A673 (cell line): ENCODE results near the gene HPS1. TPM values are rescaled to one million over a fixed set of nuclear protein-coding genes. Genes with fewer than 3 reads are reported as not detected.

Experiments
- BruUV-seq: library from RNA; stranded (reverse); fragments of 400-500 nt; replicated peaks from 2 replicates; lab custom pipeline; 2021; lab: Mats Ljungman, UMichigan
- CTCF ChIA-PET: fragments of 300-600 bp; sonication (Branson Sonifier 250); formaldehyde crosslinking; loops from one replicate; lab custom pipeline; 2022; ENCODE audit warnings: antibody characterized with exemption; lab: Charles Lee
- POLR2A ChIA-PET: fragments of 300-600 bp; sonication (Branson Sonifier 250); formaldehyde crosslinking; loops from one replicate; lab custom pipeline; 2022; ENCODE audit warnings: antibody characterized with exemption; ENCODE audit not compliant: low non-redundant PET; lab: Charles Lee
- DNase-seq: peaks from one replicate; pipeline ENCODE4 v3.0.0-alpha.2; 2015; ENCODE audit warnings: low spot score
- H3K27ac ChIP-seq: fragments of 200-600 bp; sonication (generic); 2 replicates; pipeline ENCODE4 v1.5.1; 2016; ENCODE audit warnings: mixed run types, low read depth, mild to moderate bottlenecking, mixed read lengths, antibody characterized with exemption, low read length; ENCODE audit not compliant: poor library complexity, severe bottlenecking
- H3K27me3 ChIP-seq: fragments of 200-600 bp; sonication (generic); replicated peaks from 2 replicates; pipeline ENCODE4 v1.6.1; 2017; ENCODE audit warnings: mixed run types, low read depth, mild to moderate bottlenecking, mixed read lengths, antibody characterized with exemption, low read length; ENCODE audit not compliant: insufficient read depth, poor library complexity
- H3K36me3 ChIP-seq: fragments of 200-600 bp; sonication (generic); 2 replicates; pipeline ENCODE4 v1.6.1; 2016; ENCODE audit warnings: mixed run types, mild to moderate bottlenecking, mixed read lengths, antibody characterized with exemption, low read length; ENCODE audit not compliant: insufficient read depth, poor library complexity, severe bottlenecking
- H3K4me1 ChIP-seq: fragments of 200-600 bp; sonication (generic); 2 replicates; pipeline ENCODE4 v1.6.1; 2017; ENCODE audit warnings: mixed run types, mild to moderate bottlenecking, mixed read lengths, antibody characterized with exemption, low read length; ENCODE audit not compliant: insufficient read depth, poor library complexity, severe bottlenecking
- H3K4me3 ChIP-seq: fragments of 200-600 bp; sonication (generic); 2 replicates; pipeline ENCODE4 v1.5.1; 2016; ENCODE audit warnings: low read depth, mixed run types, mild to moderate bottlenecking, mixed read lengths, low read length; ENCODE audit not compliant: poor library complexity, severe bottlenecking
- H3K9me3 ChIP-seq: fragments of 200-600 bp; sonication (generic); 2 replicates; pipeline ENCODE4 v1.6.1; 2016; ENCODE audit warnings: mixed run types, low read depth, mild to moderate bottlenecking, mixed read lengths, antibody characterized with exemption, low read length; ENCODE audit not compliant: poor library complexity, severe bottlenecking
- CTCF ChIP-seq: fragments of 300-800, 200-600 bp; sonication (generic); conservative IDR thresholded peaks from 2 replicates; pipeline ENCODE4 v1.5.1; 2017; ENCODE audit warnings: low read depth, mild to moderate bottlenecking, antibody characterized with exemption, low read length, moderate library complexity, mixed read lengths
- EZH2 ChIP-seq: fragments of 200-600 bp; sonication (generic); IDR thresholded peaks from 2 replicates; pipeline ENCODE4 v1.6.1; 2017; ENCODE audit warnings: borderline replicate concordance, low read depth, mild to moderate bottlenecking, mixed read lengths, antibody characterized with exemption, low read length; ENCODE audit not compliant: poor library complexity, severe bottlenecking
- intact Hi-C: fragments of 100-400 bp; cut with micrococcal nuclease; formaldehyde crosslinking; loops from one replicate; pipeline ENCODE4 v1.10.0; 2022; ENCODE audit not compliant: unreplicated experiment
- total RNA-seq: library from RNA; stranded (reverse); gene quantifications from 2 replicates; pipeline ENCODE4 v1.2.3, GENCODE V29; 2021

HPS1 gene
- total RNA-seq, 1 experiment from 2014 or later, result 40.6 TPM

- TF ChIP-seq CTCF, result no peak
- TF ChIP-seq EZH2, result no peak
- Histone ChIP-seq H3K4me1 (peaks cover 1% of the 10 kb centered on the region), H3K4me3 (no peak overlapping the region), H3K36me3 (no peaks in the 10 kb centered on the region), H3K9me3 (no peaks in the 10 kb centered on the region), H3K27ac (no peak overlapping the region), H3K27me3 (no peaks in the 10 kb centered on the region)
- BruUV-seq, result no TSS peak
- ChIA-PET CTCF (no interaction called here), POLR2A (no interaction called here)
- no peak for DNase-seq
- intact Hi-C loops, result no loop called here
These were observed 36.5 kb downstream of the HPS1 start for GRCh38 chr10:98410135-98410743.

GRCh38 chr10:98408799-98409198 is 37.9 kb downstream of the HPS1 start:
- Histone ChIP-seq H3K4me3 (no peak overlapping the region), H3K36me3 (no peaks in the 10 kb centered on the region), H3K27ac (no peak overlapping the region), H3K27me3 (no peaks in the 10 kb centered on the region), H3K9me3 (no peaks in the 10 kb centered on the region), H3K4me1 (peaks cover 7% of the 10 kb centered on the region)
- TF ChIP-seq CTCF, result no peak
- TF ChIP-seq EZH2, result no peak
- intact Hi-C loops, result loop anchor here (10.0 kb wide), 1 partner anchor 64 kb away; no protein-coding TSS in a partner anchor
- no peak for DNase-seq
- POLR2A ChIA-PET, result interaction anchor here (0.6 kb wide), 1 partner anchor 33 kb away, joined by 4 read pairs; no protein-coding TSS in a partner anchor
- CTCF ChIA-PET, result no interaction called here
- no TSS peak for BruUV-seq

- Histone ChIP-seq H3K27ac (no peak overlapping the region), H3K9me3 (no peaks in the 10 kb centered on the region), H3K36me3 (no peaks in the 10 kb centered on the region), H3K27me3 (no peaks in the 10 kb centered on the region), H3K4me1 (peaks cover 7% of the 10 kb centered on the region), H3K4me3 (no peak overlapping the region)
- ChIA-PET POLR2A (no interaction called here), CTCF (no interaction called here)
- no peak for DNase-seq
- intact Hi-C loops, result loop anchor here (10.0 kb wide), 1 partner anchor 63 kb away; no protein-coding TSS in a partner anchor
- BruUV-seq, result no TSS peak
- no peak for TF ChIP-seq CTCF
- TF ChIP-seq EZH2, result no peak
These were observed 38.9 kb downstream of the HPS1 start for GRCh38 chr10:98407744-98408241.
